ENCODE data around the gene VPS4A.

The VPS4A gene

DNA sequence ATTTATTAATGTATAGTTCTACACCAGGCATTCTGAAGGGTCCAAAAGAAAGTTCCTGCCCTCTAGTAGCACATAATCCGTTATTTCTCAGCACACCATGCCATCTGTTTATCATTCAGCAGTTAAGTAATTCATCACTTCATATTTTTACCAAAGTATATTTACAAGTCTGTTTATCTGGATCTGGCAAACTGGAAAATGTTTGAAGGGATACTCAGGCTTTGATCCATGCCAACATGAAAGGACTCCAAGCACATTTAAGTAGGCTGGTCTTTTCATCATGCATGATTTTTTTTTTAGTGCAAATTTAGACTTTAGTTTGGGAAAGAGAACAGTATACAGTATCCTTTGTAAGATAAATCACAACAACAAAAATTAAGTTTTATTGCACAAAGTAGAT, 4.1 kb upstream of the VPS4A start:
- DNase-seq (ENCODE audit: low spot score), result no peak

DNA sequence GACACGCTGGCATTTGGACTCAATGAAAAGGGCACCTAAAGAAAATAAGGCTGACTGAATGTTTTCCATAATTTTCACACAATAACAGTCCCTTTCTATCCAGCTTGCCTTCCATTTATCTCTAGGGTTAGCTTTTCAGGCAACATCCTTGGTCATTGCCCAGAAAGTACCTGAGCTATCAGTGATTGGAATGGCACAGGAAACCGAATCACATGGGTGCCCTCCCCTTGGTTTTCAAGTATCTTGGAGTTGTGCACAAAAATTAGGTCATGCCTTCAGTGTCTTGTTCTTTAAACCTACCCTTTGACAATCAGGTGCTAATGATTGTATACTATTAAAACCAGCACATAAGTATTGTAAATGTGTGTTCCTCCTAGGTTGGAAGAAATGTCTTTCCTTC, 3.3 kb upstream of the VPS4A start:
- DNase-seq (ENCODE audit: low spot score), result no peak

DNA sequence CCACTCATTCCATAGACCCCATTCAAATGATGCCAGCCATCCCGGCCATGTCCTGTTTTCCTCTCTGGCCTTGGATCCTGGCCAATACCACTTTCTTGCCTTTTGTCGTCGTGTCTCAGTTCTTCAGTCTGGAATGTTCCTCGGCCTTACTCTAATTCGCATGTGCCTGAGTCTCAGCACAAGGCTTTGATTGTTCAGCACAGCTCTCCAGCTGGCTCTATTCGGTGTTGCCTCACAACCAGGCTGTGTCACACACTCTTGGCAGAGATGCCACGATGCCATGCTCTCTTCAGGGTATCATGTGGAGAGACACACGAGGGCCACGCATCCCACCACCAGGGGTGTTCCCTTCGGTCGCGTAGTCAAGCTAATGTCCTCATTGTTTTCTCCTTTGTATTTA, 1.8 kb upstream of the VPS4A start:
- DNase-seq (ENCODE audit: low spot score), result peak; percentile 58

- DNase-seq (ENCODE audit: low spot score), result no peak
Measured at GRCh38 chr16:69311533-69312387, 610 bp downstream of the VPS4A start.

- DNase-seq (ENCODE audit: low spot score), result no peak
Measured at GRCh38 chr16:69313469-69313868, 2.3 kb downstream of the VPS4A start.

DNA sequence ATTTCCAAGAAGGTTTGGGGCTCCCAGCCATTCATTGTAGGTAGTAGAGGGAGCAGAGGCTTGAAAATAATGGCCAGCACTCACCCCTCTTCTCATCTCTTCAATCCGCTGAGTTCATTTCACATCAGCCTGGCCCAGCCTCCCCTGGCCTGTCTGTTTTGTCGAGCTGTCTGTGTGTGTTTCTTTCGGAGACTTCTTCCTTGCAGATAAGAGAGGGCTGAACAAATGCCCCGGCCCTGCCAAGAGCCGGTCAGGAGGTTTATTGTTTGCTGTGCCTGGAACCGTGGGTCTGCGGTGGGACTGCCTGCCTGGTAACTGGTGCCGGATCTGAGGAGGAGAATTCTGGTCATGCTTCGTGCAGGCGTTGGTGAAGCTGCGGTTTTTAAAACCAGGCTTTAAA, 3.4 kb downstream of the VPS4A start:
- DNase-seq (ENCODE audit: low spot score), result no peak

GRCh38 chr16:69315486-69316311, 4.5 kb downstream of the VPS4A start:
- DNase-seq (ENCODE audit: low spot score), result no peak

GRCh38 chr16:69316595-69317034, 5.5 kb downstream of the VPS4A start:
- DNase-seq (ENCODE audit: low spot score), result no peak

DNA sequence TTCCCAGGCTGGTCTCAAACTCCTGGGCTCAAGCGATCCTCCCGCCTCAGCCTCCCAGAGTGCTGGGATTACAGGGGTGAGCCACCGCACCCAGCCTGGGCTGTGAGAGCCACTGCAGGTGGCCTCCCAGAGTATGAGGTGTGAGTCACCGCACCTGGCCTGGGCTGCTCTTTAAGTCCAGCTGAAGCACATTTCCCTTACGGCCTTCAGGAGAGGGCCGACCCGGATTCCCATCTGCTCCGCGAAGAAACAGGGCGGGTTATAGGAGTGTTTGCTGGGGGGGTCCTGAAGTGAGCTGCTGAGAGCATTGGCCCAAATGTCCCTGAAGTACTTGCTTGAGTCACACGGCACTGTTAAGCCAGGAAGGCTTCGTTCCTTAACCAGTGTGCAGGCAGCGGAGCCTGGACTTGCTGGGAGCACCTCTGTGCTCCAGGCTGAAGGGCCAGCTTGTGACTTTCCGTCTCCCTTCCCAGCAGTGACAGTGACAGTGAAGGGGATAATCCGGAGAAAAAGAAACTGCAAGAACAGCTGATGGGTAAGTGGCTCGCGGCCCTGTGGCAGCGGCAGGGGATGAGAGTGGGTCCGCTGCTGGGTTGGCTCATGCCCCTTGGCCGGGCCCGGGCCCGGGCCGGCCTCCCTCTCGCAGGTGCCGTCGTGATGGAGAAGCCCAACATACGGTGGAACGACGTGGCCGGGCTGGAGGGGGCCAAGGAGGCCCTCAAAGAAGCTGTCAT, 7.2 kb downstream of the VPS4A start:
- DNase-seq (ENCODE audit: low spot score), result no peak

- DNase-seq (ENCODE audit: low spot score), result no peak
Measured at GRCh38 chr16:69318911-69319289, 7.8 kb downstream of the VPS4A start.

DNA sequence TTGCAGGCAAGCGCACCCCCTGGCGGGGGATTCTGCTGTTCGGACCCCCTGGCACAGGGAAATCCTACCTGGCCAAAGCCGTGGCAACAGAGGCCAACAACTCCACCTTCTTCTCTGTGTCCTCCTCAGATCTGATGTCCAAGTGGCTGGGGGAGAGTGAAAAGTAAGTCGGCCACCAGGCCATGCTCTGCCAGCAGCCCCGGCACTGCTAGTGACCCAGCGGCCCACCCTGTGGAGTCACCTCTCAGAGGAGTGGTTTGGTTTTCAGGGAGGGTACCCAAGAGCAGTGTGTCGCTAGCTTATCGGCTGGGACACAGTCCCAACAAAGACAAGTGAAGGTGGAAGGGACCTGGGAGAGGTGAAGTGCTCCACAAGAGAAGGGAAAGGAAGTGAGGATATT, 8.2 kb downstream of the VPS4A start:
- DNase-seq (ENCODE audit: low spot score), result no peak

GRCh38 chr16:69319826-69320739, 8.9 kb downstream of the VPS4A start:
- no peak for DNase-seq (ENCODE audit: low spot score)

- DNase-seq (ENCODE audit: low spot score), result no peak
Measured at GRCh38 chr16:69320740-69321073, 9.6 kb downstream of the VPS4A start.

GRCh38 chr16:69321080-69321479, 9.9 kb downstream of the VPS4A start:
- DNase-seq (ENCODE audit: low spot score), result no peak

- no peak for DNase-seq (ENCODE audit: low spot score)
Measured at GRCh38 chr16:69322343-69322742, 11.2 kb downstream of the VPS4A start.

- DNase-seq (ENCODE audit: low spot score), result no peak
Measured at GRCh38 chr16:69323415-69323814, 12.3 kb downstream of the VPS4A start.

DNA sequence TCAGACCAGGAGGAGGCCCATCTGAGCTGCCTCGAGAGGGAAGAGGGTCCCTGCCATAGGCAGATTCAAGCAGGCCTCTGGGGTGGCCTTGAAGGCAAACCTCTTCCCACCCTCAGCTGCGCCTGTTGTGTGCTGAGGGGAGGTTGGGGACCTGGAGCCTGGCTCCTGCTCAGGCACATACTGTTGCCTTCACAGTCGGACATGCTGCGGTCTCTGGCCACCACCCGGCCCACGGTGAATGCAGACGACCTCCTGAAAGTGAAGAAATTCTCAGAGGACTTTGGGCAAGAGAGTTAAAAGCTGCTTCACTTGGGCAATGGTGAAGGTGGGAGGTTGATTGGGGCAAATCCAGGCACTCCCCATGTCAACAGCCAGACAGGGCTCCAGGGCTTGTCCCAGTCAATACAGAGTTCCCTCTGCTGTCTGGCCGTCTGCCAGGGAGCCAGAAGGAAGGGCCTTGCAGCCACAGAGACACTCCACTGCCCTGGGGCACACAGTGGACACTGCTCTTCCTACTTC, 12.9 kb downstream of the VPS4A start:
- DNase-seq (ENCODE audit: low spot score), result no peak

DNA sequence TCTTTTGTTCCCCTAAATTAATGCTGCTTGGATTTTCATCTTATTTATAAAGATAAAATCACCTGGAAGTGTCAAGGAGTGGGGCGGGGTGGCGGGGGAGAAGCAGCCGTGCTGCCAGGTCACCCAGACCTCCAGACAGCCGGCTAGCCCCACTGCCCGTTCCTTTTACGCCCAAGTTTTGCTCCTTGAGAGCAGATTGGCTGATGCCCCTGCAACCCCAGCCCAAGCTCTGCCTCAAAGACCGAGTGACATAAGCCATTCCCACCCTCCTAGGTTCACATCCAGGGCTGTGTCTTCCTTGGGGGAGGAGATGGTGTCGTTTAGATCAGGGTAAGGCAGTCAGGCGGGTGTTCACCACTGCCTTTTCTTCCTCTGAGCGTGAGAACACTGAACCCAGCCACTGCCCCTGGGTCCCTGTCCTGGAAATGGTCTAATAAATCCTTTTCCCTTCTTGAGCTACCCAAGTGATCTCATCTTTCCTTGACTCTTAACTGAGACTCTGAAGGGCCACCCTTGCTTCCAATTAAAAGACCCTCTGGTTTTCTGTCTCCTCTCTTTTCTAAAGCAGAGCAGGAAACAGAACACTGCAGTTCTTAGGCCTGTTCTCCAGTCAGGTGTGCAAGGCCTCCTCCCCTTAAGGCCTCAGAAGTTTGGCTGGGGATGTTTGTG, 13.6 kb downstream of the VPS4A start:
- no peak for DNase-seq (ENCODE audit: low spot score)

DNA sequence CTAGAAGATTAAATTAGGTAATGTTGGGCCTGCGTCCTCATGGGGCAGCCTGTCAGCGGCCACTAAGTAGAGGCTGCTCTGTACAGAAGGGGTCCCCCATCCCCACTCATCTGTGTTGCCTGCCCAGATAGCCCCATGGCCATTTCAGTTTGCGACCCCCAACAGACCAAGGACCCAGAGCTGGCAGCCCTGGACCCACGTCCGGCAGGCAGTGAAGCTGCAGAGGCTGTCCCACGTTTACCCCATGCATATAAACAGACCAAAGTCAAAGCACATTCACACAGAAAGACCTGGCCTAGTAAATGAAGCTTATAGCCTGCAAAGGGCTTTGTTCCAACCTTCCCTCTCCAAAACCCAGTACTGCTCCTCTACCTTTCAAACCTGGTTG, 14.6 kb downstream of the VPS4A start:
- DNase-seq (ENCODE audit: low spot score), result no peak

GRCh38 chr16:69326172-69326873, 15.2 kb downstream of the VPS4A start:
- DNase-seq (ENCODE audit: low spot score), result no peak

Measured in putamen (tissue), 1 donor.